ENCODE data around the gene MAVS. TPM values are rescaled to one million over a fixed set of nuclear protein-coding genes. Genes with fewer than 3 reads are reported as not detected.

Gene MAVS
- 10 to 100 TPM; 28.5 to 34.6 TPM for total RNA-seq
- 14.5 TPM for polyA plus RNA-seq (ENCODE audit: insufficient read depth, low read depth, low replicate concordance)
- long read RNA-seq, donor 1, full-length matches to known transcripts, result 2 of 2 reads
- long read RNA-seq, donor 1, partial matches to known transcripts, result 0 of 2 reads
- long read RNA-seq, donor 1, other reads (novel, unspliced or antisense), result 0 of 2 reads
- long read RNA-seq, donor 2, result 0 reads

- Histone ChIP-seq H3K27me3 (no peaks in the 10 kb centered on the region), H3K36me3 (ENCODE audit: low read depth, missing control alignments) (no peaks in the 10 kb centered on the region), H3K4me3 (peak within 1 kb of the TSS; percentile 84 to 98), H3K4me1 (peaks cover 6% of the 10 kb centered on the region), H3K9me3 (no peaks in the 10 kb centered on the region), H3K27ac (peak within 1 kb of the TSS; percentile 91 to 92)
- TF ChIP-seq CTCF (IDR thresholded peaks at IDR 0.05) (peak in 1 of 3 experiments; percentile 1), POLR2A (IDR thresholded peaks at IDR 0.05) (no peak)
- DNase-seq, result peak; percentile 91
- intact Hi-C loops (cut with DNase I; ENCODE audit: low total_unique reads), result no loop called here
- 0 to 1% methylated on average over 1 to 72 of the region's 72 CpGs for WGBS, 2 donors
Measured at GRCh38 chr20:3846740-3847428, at the start of gene MAVS. Gene MAVS (plus strand): TSS chr20:3846834. CDS start chr20:3854625, 7,791 bp downstream.

DNA sequence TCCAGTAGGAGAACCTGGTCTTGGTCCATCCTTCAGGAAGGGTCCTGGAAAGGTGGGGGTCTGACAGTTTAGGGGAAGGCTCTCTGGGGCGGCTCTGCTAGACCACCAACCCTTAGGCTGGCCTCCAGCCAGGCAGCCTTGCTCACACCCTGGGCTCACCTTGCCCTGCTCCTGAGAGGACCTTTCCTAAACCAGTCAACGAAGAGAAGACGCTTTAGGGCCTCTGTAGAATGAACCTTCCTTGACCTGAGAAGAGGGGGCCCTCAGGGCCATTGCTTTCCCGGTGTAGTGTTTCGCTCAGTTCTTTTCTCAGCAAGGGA lies 49.4 kb upstream of the MAVS start:
- Histone ChIP-seq H3K4me3 (no peak overlapping the region), H3K27me3 (no peaks in the 10 kb centered on the region), H3K27ac (no peak overlapping the region), H3K4me1 (peaks cover 3% of the 10 kb centered on the region), H3K36me3 (ENCODE audit: low read depth, missing control alignments) (no peaks in the 10 kb centered on the region), H3K9me3 (no peaks in the 10 kb centered on the region)
- 78 to 85% methylated on average over 5 of the region's 5 CpGs for WGBS, 2 donors
- TF ChIP-seq POLR2A (IDR thresholded peaks at IDR 0.05), result no peak
- TF ChIP-seq CTCF (IDR thresholded peaks at IDR 0.05), result no peak
- DNase-seq, result no peak
- intact Hi-C loops (cut with DNase I; ENCODE audit: low total_unique reads), result no loop called here

GRCh38 chr20:3797592-3798372 lies 48.9 kb upstream of the MAVS start:
- H3K36me3 ChIP-seq (ENCODE audit: low read depth, missing control alignments), result no peaks in the 10 kb centered on the region
- no peak overlapping the region for H3K4me3 ChIP-seq
- no peak overlapping the region for H3K27ac ChIP-seq
- peaks cover 3% of the 10 kb centered on the region for H3K4me1 ChIP-seq
- H3K27me3 ChIP-seq, result no peaks in the 10 kb centered on the region
- TF ChIP-seq CTCF (IDR thresholded peaks at IDR 0.05) (no peak), POLR2A (IDR thresholded peaks at IDR 0.05) (no peak)
- intact Hi-C loops (cut with DNase I; ENCODE audit: low total_unique reads), result no loop called here
- WGBS, 2 donors, result 70 to 79% methylated on average over 19 of the region's 19 CpGs
- DNase-seq, result no peak
- H3K9me3 ChIP-seq, result no peaks in the 10 kb centered on the region

DNA sequence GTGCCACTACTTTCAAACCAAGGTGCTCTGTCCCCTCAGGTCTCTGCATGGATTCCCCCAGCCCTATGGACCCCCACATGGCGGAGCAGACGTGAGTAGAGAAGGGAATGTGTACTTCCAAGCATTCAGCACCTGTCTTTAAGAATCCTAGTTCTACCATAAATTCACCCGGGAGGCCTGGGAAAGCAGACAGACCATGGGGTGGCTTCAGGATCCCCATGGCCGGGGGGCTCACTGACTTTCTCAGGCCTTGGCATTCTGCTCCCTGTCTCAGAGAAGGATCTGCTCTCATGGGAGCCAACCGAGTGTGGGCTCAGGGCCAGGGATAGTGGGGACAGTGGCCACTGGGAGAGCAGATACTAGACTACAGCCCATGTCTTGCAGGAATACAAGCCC lies 48.3 kb upstream of the MAVS start:
- Histone ChIP-seq H3K27me3 (no peaks in the 10 kb centered on the region), H3K4me1 (peaks cover 3% of the 10 kb centered on the region), H3K36me3 (ENCODE audit: low read depth, missing control alignments) (no peaks in the 10 kb centered on the region), H3K9me3 (no peaks in the 10 kb centered on the region), H3K27ac (no peak overlapping the region), H3K4me3 (no peak overlapping the region)
- intact Hi-C loops (cut with DNase I; ENCODE audit: low total_unique reads), result no loop called here
- no peak for DNase-seq
- TF ChIP-seq CTCF (IDR thresholded peaks at IDR 0.05) (no peak), POLR2A (IDR thresholded peaks at IDR 0.05) (no peak)
- whole genome bisulfite sequencing, 2 donors, result 76 to 91% methylated on average over 4 to 5 of the region's 5 CpGs

Measured in testis (tissue), 5 donors.